GM12872 (cell line): ENCODE data around the gene VWC2.

Experiments
- TF ChIP-seq, protein P1 (sequence below): IDR thresholded peaks from 3 replicates; pipeline ENCODE4 v1.5.1; 2011; ENCODE audit warnings: low read depth, mild to moderate bottlenecking, low read length, moderate library complexity; ENCODE audit not compliant: insufficient read depth

VWC2 gene

DNA sequence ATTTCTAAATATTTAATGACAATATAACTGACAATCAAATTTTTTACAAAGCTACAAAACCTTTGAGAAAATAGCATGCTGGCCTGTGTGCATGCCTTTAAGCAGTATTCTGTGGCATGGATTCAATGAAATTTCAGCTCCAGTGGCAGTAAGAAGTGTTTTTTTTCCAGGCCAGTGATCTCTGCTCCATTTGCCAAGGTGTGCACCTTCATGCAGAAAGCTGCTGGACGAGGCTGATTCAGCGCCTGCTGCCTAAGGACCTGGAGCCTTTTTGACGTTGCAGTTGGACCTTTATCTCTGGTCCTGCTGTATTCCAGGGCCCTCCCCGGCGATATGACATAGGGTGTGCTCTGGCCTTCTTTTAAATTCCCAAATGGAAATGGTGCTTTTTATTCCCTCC, 26.6 kb downstream of the VWC2 start:
- TF ChIP-seq, protein P1, sequence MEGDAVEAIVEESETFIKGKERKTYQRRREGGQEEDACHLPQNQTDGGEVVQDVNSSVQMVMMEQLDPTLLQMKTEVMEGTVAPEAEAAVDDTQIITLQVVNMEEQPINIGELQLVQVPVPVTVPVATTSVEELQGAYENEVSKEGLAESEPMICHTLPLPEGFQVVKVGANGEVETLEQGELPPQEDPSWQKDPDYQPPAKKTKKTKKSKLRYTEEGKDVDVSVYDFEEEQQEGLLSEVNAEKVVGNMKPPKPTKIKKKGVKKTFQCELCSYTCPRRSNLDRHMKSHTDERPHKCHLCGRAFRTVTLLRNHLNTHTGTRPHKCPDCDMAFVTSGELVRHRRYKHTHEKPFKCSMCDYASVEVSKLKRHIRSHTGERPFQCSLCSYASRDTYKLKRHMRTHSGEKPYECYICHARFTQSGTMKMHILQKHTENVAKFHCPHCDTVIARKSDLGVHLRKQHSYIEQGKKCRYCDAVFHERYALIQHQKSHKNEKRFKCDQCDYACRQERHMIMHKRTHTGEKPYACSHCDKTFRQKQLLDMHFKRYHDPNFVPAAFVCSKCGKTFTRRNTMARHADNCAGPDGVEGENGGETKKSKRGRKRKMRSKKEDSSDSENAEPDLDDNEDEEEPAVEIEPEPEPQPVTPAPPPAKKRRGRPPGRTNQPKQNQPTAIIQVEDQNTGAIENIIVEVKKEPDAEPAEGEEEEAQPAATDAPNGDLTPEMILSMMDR = no peak

DNA sequence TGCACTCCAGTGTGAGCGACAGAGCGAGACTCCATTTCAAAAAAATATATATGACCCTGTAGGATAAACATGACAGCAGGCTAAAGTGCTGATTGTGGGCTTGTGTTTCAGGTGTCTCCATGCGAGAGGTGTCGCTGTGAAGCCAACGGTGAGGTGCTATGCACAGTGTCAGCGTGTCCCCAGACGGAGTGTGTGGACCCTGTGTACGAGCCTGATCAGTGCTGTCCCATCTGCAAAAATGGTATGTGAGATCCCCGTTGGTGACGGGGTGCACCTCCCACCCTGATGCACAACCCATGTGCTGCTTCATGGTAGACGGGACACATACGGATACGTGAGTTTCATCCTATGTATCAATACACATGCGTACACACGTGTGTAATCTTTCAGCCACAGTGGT, 29.2 kb downstream of the VWC2 start:
- TF ChIP-seq, protein P1 = no peak

DNA sequence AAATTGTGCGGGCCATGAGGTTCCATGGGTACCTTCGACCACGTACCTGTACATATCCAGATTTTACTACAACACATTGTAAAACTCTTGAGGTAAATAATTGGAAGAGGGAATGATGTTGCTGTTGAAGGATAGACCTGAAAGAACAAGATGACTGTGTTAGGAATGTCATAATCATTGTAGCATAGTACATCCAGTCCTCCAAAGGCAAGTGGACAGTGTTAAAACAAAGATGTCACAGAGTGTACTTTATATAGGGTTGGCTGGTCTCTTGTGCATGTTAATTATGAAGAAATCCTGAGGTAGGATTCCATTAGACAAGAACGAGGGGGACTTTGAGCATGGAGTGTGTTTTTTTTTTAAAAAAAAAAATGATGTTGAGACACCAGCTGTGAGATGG, 30.4 kb downstream of the VWC2 start:
- TF ChIP-seq, protein P1 = no peak

DNA sequence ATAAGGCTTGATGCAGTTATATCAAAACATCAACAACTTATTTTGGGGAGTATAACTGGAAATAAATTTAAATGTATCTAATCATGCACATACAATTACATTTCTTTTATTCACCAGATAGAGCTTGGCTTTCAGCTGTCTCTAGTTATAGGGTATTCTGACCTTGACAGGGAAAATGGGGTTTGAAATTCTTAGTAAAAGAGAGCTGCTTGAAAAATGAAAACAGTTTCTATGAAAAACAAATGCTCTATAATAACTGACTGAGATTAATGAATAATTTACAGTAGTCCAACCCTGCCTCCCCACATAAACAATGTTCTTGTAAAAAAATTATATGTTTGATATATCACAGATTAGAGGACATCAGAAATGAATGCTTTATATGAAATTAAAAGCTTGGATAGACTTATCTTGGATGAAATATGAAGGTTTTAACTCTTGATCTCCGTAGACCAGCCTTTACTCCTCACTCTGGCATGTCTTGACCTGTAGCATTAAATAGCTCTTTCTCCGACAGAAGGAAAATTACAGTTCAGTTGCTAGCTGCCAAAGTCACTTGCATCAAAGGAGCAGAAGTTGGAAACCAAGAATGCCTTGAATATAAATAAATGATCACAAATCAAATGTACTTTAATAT, 32.1 kb downstream of the VWC2 start:
- TF ChIP-seq, protein P1 = no peak

DNA sequence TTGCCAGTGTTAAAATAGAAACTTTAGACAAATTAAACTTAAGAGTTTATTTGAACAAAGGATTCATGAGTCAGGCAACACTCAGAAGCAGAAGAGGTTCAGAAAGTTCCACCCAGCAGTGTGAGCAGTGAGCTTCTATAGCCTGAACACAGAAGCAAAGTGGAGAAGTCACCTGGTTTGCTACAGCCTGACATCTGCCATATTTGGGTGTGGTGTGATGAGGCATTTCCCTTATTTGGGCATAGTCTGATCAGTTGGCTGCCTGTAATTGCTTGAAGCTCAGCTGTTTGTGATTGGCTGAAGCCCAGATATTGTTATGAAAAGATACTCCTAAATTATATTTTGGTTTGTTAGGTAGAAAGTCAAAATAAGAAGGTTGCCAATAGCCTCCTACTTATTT, 39.1 kb downstream of the VWC2 start:
- TF ChIP-seq, protein P1 = no peak

DNA sequence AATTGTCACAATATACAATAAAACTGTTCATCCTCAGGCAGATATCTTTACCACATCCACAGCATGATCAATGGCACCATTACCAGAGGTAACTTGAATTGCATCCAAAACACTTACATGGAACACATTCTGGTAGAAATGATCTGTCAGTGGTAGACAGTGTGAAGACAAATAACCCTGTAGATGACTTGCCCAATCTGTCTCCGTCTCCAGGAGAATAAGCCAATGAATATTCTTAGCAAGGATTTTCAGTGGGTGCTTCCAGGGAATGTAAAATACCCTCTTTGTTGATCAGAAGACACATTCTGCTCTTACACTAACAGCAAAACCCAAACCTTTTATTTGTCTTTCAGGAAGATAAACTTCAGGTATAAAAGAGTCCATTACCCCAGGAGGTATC, 43.8 kb downstream of the VWC2 start:
- TF ChIP-seq, protein P1 = no peak

DNA sequence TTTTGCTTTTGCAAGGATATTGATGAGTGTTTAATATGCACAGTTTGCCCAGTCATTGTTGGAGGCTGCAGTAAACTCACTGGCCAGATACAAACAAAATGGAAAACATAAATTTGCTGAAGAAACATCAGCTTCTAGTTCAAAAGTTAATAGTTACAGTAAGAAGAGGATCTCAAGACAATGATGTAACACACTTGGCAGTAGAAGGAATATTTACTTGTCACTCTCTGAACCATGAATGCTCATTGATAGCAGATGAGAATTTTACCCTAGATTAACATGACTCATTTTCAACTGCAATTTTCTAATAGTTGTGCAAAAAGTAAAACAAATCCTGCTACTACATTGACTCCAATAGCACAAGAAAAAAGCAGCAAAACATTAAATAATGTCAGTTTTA, 47.7 kb downstream of the VWC2 start:
- TF ChIP-seq, protein P1 = no peak
